HCT116 (cell line): Measurements from ENCODE around the gene PTP4A2. TPM values are rescaled to one million over a fixed set of nuclear protein-coding genes. Genes with fewer than 3 reads are reported as not detected.

ENCODE experiments used
- ATAC-seq: fragments of 200-7000 bp; cut with Tn5 transposase; 2 replicates; pipeline ENCODE4 v1.9.1; 2020; ENCODE audit warnings: mild to moderate bottlenecking, moderate library complexity
- BruUV-seq: library from RNA; stranded (reverse); fragments of 400-500 nt; replicated peaks from 2 replicates; lab custom pipeline; 2021; lab: Mats Ljungman, UMichigan
- CTCF ChIA-PET: fragments of 300-600 bp; sonication (Branson Sonifier 250); formaldehyde crosslinking; loops from one replicate; lab custom pipeline; 2021; ENCODE audit warnings: antibody characterized with exemption; lab: Charles Lee
- POLR2A ChIA-PET: fragments of 300-600, 350-600 bp; sonication (Branson Sonifier 250); formaldehyde crosslinking; loops from one replicate; lab custom pipeline; 2021; ENCODE audit warnings: antibody characterized with exemption; lab: Charles Lee
- RAD21 ChIA-PET, 2 experiments: fragments of 300-600 bp; sonication (Branson Sonifier 250); formaldehyde crosslinking; loops; one replicate each; lab custom pipeline; 2023; ENCODE audit warnings: low total read pairs in 2 of 2; ENCODE audit not compliant: uncharacterized antibody in 2 of 2, unreplicated experiment in 2 of 2, low non-redundant PET in 1 of 2; lab: Charles Lee
- DNase-seq: peaks from one replicate; pipeline ENCODE4 v3.0.0-alpha.2; 2010; ENCODE audit warnings: low read depth, low spot score
- H2AFZ ChIP-seq: fragments of 200-600 bp; shearing (Covaris generic), sonication (generic); 2 replicates; pipeline ENCODE4 v1.6.1; 2017; ENCODE audit warnings: low read depth, mixed run types, mixed read lengths, antibody characterized with exemption, low read length; ENCODE audit not compliant: poor library complexity, severe bottlenecking
- H3K27ac ChIP-seq: 2 replicates; pipeline ENCODE4 v1.5.1; 2012; ENCODE audit warnings: low read depth, low read length
- H3K27me3 ChIP-seq: fragments of 200-600 bp; sonication (generic); 2 replicates; pipeline ENCODE4 v1.6.1; 2016; ENCODE audit warnings: mixed run types, low read length, mixed read lengths; ENCODE audit not compliant: insufficient read depth
- H3K36me3 ChIP-seq, 2 experiments: fragments of 200-500 bp in 1 of 2; fragments of 200-600 bp in 1 of 2; sonication (Bioruptor generic) in 1 of 2; sonication (generic) in 1 of 2; 2 replicates each; pipeline versions ENCODE4 v1.5.1 to v1.6.1; 2014 to 2016; ENCODE audit warnings: low read length in 2 of 2, inconsistent platforms in 1 of 2, mixed read lengths in 1 of 2, mixed run types in 1 of 2; ENCODE audit not compliant: insufficient read depth in 2 of 2, control insufficient read depth in 1 of 2
- H3K4me1 ChIP-seq, 2 experiments: fragments of 200-600 bp in 1 of 2; sonication (generic) in 1 of 2; 2 replicates each; pipeline versions ENCODE4 v1.5.1 to v1.6.1; 2012 to 2017; ENCODE audit warnings: low read length in 2 of 2, inconsistent platforms in 1 of 2, mild to moderate bottlenecking in 1 of 2, mixed read lengths in 1 of 2, mixed run types in 1 of 2, moderate library complexity in 1 of 2; ENCODE audit not compliant: insufficient read depth in 2 of 2, control insufficient read depth in 1 of 2
- H3K4me2 ChIP-seq: fragments of 200-600 bp; sonication (generic); 2 replicates; pipeline ENCODE4 v1.6.1; 2017; ENCODE audit warnings: mixed run types, low read length, mixed read lengths
- H3K4me3 ChIP-seq, 2 experiments: fragments of 200-600 bp in 1 of 2; sonication (generic) in 1 of 2; replicated peaks in 1 of 2; 2 replicates each; pipeline ENCODE4 v1.5.1; 2011 to 2016; ENCODE audit warnings: low read length in 2 of 2, control low read depth in 1 of 2, low read depth in 1 of 2, mild to moderate bottlenecking in 1 of 2, mixed read lengths in 1 of 2, mixed run types in 1 of 2
- H3K79me2 ChIP-seq: fragments of 200-600 bp; sonication (generic); 2 replicates; pipeline ENCODE4 v1.6.1; 2017; ENCODE audit warnings: mild to moderate bottlenecking, mixed run types, low read length, moderate library complexity, mixed read lengths; ENCODE audit not compliant: insufficient read depth
- H3K9ac ChIP-seq: fragments of 200-600 bp; sonication (generic); 2 replicates; pipeline ENCODE4 v1.6.1; 2016; ENCODE audit warnings: low read length, mixed read lengths
- H3K9me2 ChIP-seq: fragments of 200-600 bp; sonication (generic), shearing (Covaris generic); 2 replicates; pipeline ENCODE4 v1.6.1; 2017; ENCODE audit warnings: mixed run types, mild to moderate bottlenecking, moderate library complexity; ENCODE audit not compliant: insufficient read depth
- H3K9me3 ChIP-seq, 2 experiments: fragments of 200-500 bp in 1 of 2; fragments of 200-600 bp in 1 of 2; sonication (Bioruptor generic) in 1 of 2; sonication (generic) in 1 of 2; 2 replicates each; pipeline ENCODE4 v1.6.1; 2014 to 2017; ENCODE audit warnings: low read length in 2 of 2, mixed read lengths in 2 of 2, inconsistent platforms in 1 of 2, low read depth in 1 of 2, mild to moderate bottlenecking in 1 of 2, mixed run types in 1 of 2, moderate library complexity in 1 of 2; ENCODE audit not compliant: control insufficient read depth in 1 of 2, insufficient read depth in 1 of 2
- H4K20me1 ChIP-seq: fragments of 200-600 bp; sonication (generic), shearing (Covaris generic); 2 replicates; pipeline ENCODE4 v1.6.1; 2017; ENCODE audit warnings: mixed run types, mild to moderate bottlenecking, moderate library complexity; ENCODE audit not compliant: insufficient read depth
- CEBPB ChIP-seq: IDR thresholded peaks from 2 replicates; pipeline ENCODE4 v1.6.1; 2012; ENCODE audit warnings: low read depth
- POLR2AphosphoS5 ChIP-seq: IDR thresholded peaks from 2 replicates; pipeline ENCODE4 v1.6.1; 2011; ENCODE audit warnings: mild to moderate bottlenecking, low read depth, low read length, moderate library complexity
- REST ChIP-seq: IDR thresholded peaks from 2 replicates; pipeline ENCODE4 v1.6.1; 2012; ENCODE audit warnings: low read depth
- SP1 ChIP-seq: IDR thresholded peaks from 2 replicates; pipeline ENCODE4 v1.6.1; 2012; ENCODE audit warnings: low read depth
- ZFX ChIP-seq: fragments of 450-650 bp; IDR thresholded peaks from 2 replicates; pipeline ENCODE4 v1.6.1; 2017
- intact Hi-C: fragments of 100-400 bp; cut with micrococcal nuclease; formaldehyde crosslinking; loops from 2 replicates; pipeline ENCODE4 v1.10.0; 2022
- total RNA-seq: library from RNA; stranded (reverse); gene quantifications from one replicate; pipeline ENCODE4 v1.2.1, GENCODE V29; 2021; ENCODE audit not compliant: unreplicated experiment

Gene PTP4A2
- total RNA-seq, 1 experiment from 2014 or later: 267 TPM

- BruUV-seq: no TSS peak
- H3K9ac ChIP-seq: no peak overlapping the region
- H3K4me3 ChIP-seq: no peak overlapping the region
- no peaks in the 10 kb centered on the region for H3K9me2 ChIP-seq
- peaks cover 4 to 16% of the 10 kb centered on the region in 2 experiments; a peak in 3 of 4 replicates for H3K4me1 ChIP-seq
- ATAC-seq (no peak), DNase-seq (no peak)
- no peaks in the 10 kb centered on the region for H3K9me3 ChIP-seq
- ChIA-PET RAD21 (no interaction called here), CTCF (interaction anchor here (1.9 kb wide), 1 partner anchor 146 kb away, joined by 4 read pairs; the partner anchor contains the start of gene SPOCD1), POLR2A (interaction anchor here (0.6 kb wide), 1 partner anchor 172 kb away, joined by 3 read pairs; no protein-coding TSS in a partner anchor)
- no peak overlapping the region for H3K4me2 ChIP-seq
- H3K27me3 ChIP-seq: no peaks in the 10 kb centered on the region
- no peak for TF ChIP-seq POLR2AphosphoS5
- TF ChIP-seq SP1: no peak
- TF ChIP-seq CEBPB: no peak
- TF ChIP-seq REST: no peak
- no peak for TF ChIP-seq ZFX
- no peaks in the 10 kb centered on the region for H3K36me3 ChIP-seq
- no peak overlapping the region for H3K27ac ChIP-seq
- no peak overlapping the region for H2AFZ ChIP-seq
- no peaks in the 10 kb centered on the region for H4K20me1 ChIP-seq
- intact Hi-C loops: loop anchor here (5.0 to 10.0 kb wide), 3 partner anchors 39 to 297 kb away; no protein-coding TSS in a partner anchor
- H3K79me2 ChIP-seq: no peaks in the 10 kb centered on the region
These were observed 23.4 kb upstream of the PTP4A2 start for GRCh38 chr1:31961536-31961935.
